NCI-H2107 (cell line): ENCODE data around the gene ADORA3.

Experiments
- DNase-seq: peaks from one replicate; lab custom pipeline; 2025; lab: John Stamatoyannopoulos, UW

ADORA3 gene

DNA sequence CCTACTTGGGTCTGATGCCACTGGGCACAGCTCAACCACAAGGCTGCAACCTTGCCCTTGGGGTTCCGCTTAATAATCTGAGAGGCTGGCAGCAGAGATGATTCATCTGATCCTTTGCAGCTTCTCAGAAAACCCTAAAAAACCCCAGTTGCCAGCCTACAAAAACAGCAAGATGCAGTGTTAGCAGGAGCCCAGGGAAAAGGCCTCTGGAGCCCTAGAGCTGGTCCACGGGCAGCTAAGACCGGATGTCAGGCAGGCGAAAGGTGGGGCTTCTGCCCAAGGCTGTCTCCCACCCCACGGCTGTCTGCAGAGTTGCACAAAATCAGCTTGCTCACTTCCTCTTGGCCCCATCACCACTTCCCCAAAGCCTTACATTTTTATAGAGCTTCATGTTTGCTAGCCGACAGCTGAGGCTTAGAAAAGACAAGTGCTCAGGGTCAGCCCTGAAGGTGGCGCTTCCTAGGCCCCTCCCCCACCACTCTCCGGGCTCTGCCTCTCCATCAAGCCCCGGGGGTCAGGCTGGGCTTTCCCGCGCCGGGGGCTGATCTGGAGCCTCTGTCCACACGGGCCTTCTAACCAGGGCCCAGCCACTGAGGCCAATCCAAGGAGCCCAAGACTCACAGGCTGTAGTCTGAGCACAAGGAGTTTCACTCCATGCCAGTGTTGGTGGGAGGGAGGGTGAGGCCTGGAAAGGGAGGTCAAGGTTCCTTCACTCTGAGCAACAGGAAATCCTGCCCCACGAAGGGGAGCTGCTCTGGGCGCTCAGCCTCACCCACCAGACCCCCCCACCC lies 4.2 kb upstream of the ADORA3 start:
- no peak for DNase-seq

GRCh38 chr1:111506561-111506960 lies 3.1 kb upstream of the ADORA3 start:
- no peak for DNase-seq

GRCh38 chr1:111505641-111506119 lies 2.2 kb upstream of the ADORA3 start:
- DNase-seq: no peak

GRCh38 chr1:111504097-111504496 lies 664 bp upstream of the ADORA3 start:
- no peak for DNase-seq

GRCh38 chr1:111501645-111502044 lies 1.8 kb downstream of the ADORA3 start:
- no peak for DNase-seq

GRCh38 chr1:111499026-111499785 lies 4.2 kb downstream of the ADORA3 start:
- DNase-seq: no peak

GRCh38 chr1:111497592-111497991 lies 5.8 kb downstream of the ADORA3 start:
- DNase-seq: no peak

DNA sequence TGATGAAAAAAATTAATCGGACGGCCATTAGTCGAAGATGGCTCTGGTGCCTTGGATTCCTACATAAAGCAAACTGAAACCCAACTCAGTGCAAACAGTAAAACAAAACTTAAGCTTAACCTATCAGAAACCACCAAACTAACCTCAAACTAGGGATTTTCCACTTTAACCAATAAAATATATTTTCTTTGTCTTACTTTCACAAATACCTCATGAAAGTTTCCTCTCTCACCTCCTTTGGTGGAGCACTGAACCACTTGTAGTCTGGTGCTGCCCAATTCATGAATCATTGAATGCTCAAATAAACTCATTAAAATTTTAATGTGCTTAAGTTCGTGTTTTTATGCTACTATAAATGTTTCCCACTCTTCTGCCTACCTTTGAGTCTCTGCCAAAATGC lies 7.0 kb downstream of the ADORA3 start:
- DNase-seq: no peak

GRCh38 chr1:111491070-111491469 lies 12.4 kb downstream of the ADORA3 start:
- no peak for DNase-seq

- DNase-seq: no peak
These were observed 13.2 kb downstream of the ADORA3 start for GRCh38 chr1:111490220-111490619.

- DNase-seq: no peak
These were observed 13.8 kb downstream of the ADORA3 start for GRCh38 chr1:111489604-111490003.

GRCh38 chr1:111488669-111489068 lies 14.8 kb downstream of the ADORA3 start:
- no peak for DNase-seq

DNA sequence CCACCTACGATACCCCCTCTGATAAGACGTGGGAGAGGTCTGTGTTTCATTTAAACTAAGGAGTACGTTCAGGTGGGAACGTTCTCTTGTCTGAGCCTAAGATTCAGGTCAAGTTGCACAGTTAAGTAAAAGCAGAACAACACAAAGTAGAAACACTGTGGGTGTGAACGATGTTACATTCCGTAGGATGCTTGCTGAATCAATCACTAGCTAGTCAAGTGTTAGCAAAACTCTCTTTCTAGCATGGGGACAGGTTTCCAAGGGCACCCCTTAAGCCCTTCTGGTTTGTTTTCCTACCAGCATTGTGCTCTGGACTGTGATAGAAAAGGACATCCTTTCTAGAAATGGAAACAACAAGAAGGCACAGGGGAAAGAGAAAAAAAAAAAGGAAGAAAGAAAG lies 16.3 kb downstream of the ADORA3 start:
- DNase-seq: no peak

GRCh38 chr1:111486431-111486830 lies 17.0 kb downstream of the ADORA3 start:
- DNase-seq: no peak

DNA sequence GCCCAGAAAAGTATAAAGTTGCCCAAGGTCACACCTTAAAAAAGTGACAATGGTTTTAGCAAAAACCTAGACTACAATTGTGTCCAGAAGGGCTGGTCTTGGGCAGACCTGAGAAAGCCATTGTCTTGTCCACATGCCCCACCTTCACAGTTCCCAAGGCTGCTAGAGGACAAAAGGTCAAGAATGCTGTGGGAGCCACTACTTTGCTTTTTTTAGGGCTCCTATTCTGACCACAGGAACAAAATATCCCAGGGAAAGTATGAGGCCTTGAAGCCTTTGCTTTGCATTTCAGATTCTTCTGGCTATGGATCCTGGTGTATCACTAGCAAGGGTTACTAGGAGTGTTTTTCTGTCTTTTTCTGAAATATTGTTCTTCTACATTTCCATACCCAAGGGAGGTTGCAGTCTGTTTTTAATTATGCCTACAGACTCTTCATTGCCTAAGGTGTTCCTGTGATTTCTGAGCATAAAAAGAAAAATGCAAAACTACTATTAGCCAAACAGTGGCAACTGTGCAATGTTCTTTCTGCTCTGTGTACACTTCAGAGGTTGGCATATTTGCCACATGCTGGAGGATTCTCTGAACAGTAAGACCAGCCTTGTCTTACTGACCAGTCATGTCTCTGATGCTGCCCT lies 18.9 kb downstream of the ADORA3 start:
- DNase-seq: no peak

GRCh38 chr1:111483876-111484275 lies 19.6 kb downstream of the ADORA3 start:
- DNase-seq: no peak

DNA sequence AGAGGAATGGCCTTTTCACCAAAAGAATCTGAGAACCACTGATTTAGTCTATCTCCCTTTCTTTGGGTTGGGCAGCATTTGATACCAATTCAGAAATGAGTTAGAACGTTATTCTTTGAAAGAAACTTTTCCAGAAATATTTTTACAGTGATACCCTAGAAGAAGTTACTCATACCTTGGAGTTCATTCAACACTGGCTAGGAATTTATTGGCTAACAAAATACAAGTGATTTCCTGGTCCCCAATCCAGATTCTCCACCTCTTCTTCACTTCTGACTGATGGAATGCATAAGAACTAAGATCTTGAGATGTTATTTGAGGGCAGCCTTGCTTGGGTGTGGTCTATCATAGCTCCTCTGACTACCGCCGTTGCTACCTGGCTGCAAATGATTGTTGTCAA lies 20.3 kb downstream of the ADORA3 start:
- no peak for DNase-seq

DNA sequence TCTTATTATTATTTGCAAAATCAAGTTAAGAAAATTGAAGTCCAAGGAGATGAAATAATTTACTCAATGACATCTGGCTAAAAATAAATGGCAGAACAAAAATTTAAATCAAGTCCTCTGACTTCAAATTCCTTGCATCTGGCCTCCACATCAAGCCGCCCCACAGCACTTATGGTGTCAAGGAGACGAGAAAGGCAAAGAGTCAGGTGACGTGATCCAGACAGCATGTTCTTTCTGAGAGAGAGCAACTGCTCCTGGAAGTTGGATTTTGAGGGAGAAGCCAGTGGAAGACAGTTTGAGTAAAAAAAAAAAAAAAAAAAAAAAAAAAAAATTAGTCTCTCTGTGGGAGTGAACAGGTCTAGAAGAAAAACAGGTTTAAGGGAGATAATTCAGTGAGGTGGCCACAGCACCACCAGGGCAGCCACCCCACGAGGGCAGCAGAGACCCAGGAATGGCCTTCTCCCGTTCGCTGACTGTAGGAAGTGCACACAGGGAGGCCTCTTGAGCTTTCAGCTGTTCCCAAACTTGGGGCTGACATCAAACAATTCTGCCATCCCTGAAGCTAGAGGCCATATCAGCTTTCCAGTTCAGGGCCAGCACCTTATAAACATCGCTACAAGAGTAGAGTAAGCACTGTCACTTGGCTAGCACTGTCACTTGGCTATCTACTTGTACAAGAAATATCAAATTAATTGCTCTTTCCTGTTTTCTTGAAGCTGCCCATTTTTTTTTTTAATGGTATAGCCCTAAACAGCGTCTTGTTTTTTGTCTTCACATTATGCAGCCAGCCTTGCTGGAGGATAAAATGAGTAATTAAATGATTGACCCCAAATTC lies 21.8 kb downstream of the ADORA3 start:
- DNase-seq: peak; percentile 45

- DNase-seq: no peak
These were observed 22.8 kb downstream of the ADORA3 start for GRCh38 chr1:111480674-111481073.

DNA sequence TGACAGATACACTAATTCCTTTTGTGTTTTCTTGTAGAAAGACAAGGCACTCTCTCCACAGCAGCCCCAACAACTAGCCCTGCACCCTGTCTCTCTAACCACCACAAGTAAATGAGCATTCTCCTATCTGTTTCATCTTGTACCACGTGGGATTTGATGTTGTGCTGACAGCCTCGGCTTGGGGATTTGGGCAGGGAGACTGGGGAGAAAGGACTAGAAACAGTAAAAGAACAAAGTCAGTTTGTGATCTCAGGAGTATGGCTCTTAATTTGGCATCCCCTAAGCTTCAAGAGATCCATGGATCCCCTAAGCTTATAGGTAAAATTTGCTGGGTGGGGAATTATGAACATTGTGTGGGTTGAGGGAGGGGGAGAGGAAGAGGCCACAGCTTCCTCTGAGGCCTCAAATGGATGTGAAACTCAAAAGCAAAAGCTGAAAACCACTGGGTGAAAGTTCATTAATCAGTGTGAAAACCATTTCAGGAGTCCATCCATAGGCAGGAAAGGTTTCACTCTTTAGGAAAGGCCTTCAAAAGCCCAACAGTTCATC lies 26.6 kb downstream of the ADORA3 start:
- no peak for DNase-seq

- DNase-seq: no peak
These were observed 27.2 kb downstream of the ADORA3 start for GRCh38 chr1:111476214-111476613.

DNA sequence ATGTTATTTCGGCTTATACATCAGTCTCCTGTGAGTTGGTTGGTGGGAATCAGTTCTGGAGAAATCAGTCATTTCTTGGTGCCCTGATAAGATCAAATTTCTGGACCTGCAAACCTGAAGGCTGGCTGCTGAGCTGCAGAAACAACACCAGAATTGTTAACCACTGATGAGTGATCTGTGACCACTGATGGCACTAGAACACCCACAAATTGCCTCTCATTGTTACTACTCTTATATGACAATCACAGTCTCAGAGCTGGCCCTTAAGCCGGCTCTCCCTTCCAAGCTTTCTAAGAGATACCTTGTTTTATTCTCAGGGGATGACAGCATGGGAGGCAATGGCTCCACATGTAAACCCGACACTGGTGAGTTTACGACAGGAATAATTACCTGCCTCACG lies 27.7 kb downstream of the ADORA3 start:
- peak; percentile 51 for DNase-seq
